Suprapubic skin (tissue), 4 donors: ENCODE data around the gene ERAS.
"Not testable (repeated sequence)": the region's sequence is repeated elsewhere in the genome, so short reads cannot be mapped to it uniquely, and the experiment has no call there.

Source experiments
- CTCF ChIP-seq, 2 donors: fragments of 200-600 bp in 1 of 2; fragments of 450-650 bp in 1 of 2; sonication (generic) in 1 of 2; IDR thresholded peaks; one replicate each; pipeline ENCODE4 v1.5.1; 2016 to 2019; ENCODE audit warnings: antibody characterized with exemption in 2 of 2, mild to moderate bottlenecking in 1 of 2, moderate library complexity in 1 of 2
- EP300 ChIP-seq: sonication (generic); formaldehyde crosslinking; IDR thresholded peaks from one replicate; pipeline ENCODE4 v1.6.1; 2017; ENCODE audit warnings: antibody characterized with exemption
- POLR2AphosphoS5 ChIP-seq, 3 donors: sonication (generic); formaldehyde crosslinking; IDR thresholded peaks; one replicate each; pipeline ENCODE4 v1.6.1; 2017; ENCODE audit warnings: antibody characterized with exemption in 3 of 3

DNA sequence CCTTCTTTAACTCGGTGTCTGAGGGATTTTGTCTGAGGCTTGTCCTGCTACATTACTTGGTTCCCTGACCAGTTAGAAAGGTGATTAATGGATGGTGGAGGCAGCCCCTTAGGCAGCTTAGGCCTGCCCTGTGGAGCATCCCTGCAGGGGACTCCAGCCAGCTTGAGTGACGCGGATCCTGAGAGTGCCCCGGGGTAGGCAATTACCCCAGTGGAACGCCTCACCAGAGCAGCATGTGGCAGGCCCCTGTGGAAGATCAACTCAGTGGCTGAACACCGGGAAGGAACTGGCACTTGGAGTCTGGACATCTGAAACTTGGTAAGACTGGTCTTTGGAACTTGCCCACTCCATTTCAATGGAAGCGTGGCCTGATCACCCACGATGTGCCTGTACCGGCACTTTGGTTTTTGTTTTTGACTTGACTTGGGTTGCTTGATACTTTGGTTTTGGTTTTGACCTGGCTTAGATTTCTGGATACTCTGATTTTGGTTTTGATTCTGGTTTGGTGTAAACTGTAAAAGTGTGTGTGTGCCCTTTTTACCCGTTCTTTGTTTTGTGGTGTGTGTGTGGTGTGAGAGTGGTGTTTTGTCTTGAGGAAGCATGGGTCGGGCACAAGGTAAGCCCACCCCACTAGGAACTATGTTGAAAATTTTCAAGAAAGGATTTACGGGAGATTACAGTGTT, 27.9 kb downstream of the ERAS start:
- not testable (repeated sequence) for TF ChIP-seq CTCF (IDR thresholded peaks at IDR 0.05); EP300; POLR2AphosphoS5 (IDR thresholded peaks at IDR 0.05)
